Right hindlimb (tissue), 1 donor: Measurements from ENCODE around the gene PEX11A.
"Not testable (repeated sequence)": the region's sequence is repeated elsewhere in the genome, so short reads cannot be mapped to it uniquely, and the experiment has no call there.

Experiments used
- DNase-seq: peaks from one replicate; pipeline ENCODE4 v3.0.0-alpha.2; 2018

Gene PEX11A

DNA sequence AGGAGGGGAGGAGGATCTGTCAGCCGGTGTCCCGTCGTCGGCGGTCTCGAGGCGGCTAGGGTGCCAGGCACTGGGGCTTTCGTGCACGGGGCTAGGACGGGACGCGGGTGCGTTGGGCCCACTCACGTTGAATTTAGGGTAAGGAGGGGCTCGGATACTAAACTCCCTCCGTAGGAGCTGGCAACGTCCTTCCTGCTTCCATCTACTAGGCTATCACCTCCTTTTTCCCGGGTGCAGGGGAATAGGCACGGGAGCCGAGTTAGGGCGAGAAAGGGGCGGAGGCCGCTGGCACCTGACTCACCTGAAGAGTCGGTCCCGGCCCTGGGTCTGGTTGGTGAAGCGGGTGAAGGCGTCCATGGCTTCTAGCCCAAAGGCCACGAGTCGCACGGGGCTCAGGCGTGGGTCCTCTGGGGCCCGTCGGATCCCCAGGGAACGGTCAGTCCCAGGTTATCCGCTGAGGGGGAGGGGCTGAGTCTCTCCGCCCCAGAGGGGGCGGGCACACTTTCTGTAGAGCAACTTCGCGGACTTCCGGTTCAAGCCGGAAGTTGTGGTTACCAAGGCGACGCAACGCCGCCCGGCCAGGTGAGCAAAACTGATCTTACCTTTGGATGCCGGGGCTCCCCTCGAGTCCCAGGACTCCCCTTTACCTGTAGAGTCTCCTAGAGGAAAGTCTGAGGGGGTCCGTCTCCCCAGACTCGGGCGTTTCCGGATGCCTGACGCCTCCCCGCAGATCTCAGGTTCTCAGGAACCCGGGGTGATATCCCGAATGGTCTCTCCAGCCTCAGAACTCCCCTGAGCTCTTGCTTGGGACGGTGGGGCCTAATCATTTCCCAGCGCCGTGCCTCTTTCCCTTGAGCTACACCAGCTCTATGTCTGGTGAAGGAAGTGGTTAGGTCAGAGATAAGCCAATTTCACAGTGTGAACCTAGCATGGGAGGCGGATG, at the start of gene PEX11A, which contains the start of gene WDR93:
Gene PEX11A (minus strand): TSS at position 479 of the 943 bp plus-strand sequence. CDS start 122 bp downstream, at position 357.
Gene WDR93 (plus strand): TSS at position 536 of the 943 bp plus-strand sequence. CDS start 10,936 bp downstream, outside the sequence.
- DNase-seq, result peak; percentile 81

- DNase-seq, result peak; percentile 64
Measured at GRCh38 chr15:89740137-89740536, 49.6 kb upstream of the PEX11A start.

GRCh38 chr15:89735773-89736172, 45.2 kb upstream of the PEX11A start:
- DNase-seq, result no peak

GRCh38 chr15:89732451-89733172, 42.1 kb upstream of the PEX11A start:
- no peak for DNase-seq

- no peak for DNase-seq
Measured at GRCh38 chr15:89731275-89731674, 40.7 kb upstream of the PEX11A start.

DNA sequence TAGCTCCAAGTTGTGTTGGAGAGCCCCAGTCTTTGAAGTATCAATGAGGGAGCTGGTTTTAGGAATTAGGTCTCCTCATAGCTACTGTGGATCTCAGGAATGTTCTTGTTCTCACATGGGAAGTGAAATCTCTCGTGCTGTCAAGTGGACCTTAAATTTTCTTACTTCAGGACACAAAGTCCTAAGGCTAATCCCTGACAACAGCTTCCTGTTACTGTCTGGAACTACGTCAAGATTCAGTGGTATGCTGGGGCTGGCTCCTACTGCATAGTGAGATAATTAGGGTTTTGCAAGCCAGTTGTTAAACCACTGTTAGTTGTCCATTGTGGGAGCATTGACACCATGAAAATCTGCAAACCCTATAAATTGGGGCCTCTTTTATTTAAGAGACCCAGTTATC, 37.7 kb upstream of the PEX11A start:
- no peak for DNase-seq

DNA sequence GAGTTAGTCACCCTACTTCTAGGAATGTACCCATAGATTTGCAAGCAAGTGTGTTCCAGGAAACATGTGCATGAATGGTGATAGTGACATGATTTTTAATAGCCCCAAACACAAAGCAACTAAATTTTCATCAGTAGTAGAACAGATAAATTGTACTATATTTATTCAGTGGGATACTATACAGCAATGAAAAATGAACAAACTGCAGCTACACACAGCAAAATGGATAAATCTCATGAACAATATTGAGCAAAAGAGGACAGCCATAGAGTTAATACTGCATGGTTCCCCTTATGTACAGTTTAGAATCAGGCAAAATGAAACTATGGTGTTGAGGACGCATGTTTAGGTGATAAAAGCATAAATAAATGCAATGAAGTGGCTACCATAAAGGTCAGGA, 34.5 kb upstream of the PEX11A start:
- DNase-seq, result no peak

GRCh38 chr15:89724621-89725020, 34.1 kb upstream of the PEX11A start:
- DNase-seq, result no peak

DNA sequence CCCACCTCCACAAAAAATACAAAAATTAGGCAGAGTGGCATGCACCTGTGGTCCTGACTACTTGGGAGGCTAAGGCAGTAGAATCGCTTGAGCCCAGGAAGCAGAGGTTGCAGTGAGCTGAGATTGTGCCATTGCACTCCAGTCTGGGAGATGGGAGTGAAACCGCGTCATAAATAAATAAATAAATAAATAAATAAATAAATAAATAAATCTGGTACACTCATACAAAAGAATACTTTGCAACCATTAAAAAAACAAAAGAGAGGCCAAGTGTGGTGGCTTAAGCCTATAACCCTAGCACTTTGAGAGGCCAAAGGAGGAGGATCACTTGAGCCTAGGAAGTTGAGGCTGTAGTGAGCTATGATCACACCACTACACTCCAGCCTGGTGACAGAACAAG, 32.5 kb upstream of the PEX11A start:
- no peak for DNase-seq

DNA sequence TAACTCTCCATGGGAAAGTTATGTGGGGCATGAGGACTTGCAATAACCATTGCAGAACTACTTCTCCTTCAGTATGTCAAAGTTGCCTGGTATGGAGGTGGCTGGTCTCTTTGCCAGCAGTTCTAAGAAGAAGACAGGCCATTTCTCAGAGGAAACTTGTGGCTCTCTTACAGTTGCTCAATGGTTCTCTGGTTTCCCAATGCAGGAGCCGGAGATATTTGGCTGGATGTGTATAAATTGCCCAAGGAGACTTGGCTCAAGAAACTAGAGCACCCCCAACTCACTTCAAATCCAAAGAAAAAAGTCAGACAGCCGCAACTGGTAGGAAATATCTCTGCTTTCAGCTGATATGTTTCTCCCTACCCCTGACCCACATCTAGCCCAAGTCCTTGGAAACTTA, 24.2 kb upstream of the PEX11A start:
- no peak for DNase-seq

DNA sequence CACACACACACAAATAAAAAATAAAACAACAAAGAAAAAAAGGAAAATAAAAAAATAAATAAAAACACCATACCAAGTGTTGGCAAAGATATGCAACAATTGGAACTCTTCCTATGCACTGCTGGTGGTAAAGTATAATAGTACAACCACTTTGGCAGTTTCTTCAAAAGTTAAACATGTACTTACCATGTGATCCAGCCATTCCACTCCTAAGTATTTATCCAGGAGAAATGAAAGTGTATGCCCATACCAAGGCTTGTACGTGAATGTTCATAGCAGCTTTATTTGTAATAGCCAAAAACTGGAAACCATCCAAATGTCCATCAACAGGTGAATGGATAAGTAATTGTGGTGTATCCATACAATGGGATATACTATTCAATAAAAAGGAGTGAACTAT, 17.0 kb upstream of the PEX11A start:
- DNase-seq, result no peak

DNA sequence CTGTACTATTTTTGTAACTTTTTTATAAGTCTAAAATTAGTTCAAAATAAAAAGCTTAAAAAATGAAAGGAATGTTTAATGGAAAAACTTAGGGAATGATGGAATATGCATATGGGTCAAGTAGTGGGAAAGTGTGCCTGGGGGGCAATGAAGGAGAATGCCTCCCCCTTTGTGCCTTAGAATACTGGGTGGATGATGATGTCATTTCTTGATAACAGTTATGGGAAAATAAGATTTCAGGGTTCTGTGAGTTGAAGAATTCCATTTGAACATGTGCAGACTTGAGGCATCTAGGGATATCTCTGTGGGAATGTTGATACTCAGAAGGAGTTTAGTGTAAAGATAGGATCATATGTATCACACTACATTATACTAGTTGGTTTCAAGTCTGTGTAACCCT, 13.9 kb upstream of the PEX11A start:
- DNase-seq, result no peak

- no peak for DNase-seq
Measured at GRCh38 chr15:89695198-89695597, 4.6 kb upstream of the PEX11A start.

GRCh38 chr15:89693696-89694095, 3.1 kb upstream of the PEX11A start:
- DNase-seq, result no peak

- DNase-seq, result no peak
Measured at GRCh38 chr15:89693091-89693490, 2.5 kb upstream of the PEX11A start.

DNA sequence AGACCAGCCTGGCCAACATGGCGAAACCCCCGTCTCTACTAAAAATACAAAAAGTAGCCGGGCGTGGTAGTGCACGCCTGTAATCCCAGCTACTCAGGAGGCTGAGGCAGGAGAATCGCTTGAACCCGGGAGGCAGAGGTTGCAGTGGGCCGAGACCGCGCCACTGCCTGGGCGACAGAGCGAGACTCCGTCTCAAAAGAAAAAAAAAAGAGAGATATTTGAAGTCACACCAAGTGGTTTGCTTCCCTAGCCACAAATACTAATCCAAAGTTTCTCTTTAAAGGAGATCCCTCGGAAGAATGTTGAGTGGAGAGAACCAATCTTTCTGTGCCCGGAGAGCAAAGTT, 651 bp downstream of the PEX11A start:
- DNase-seq, result not testable (repeated sequence)

DNA sequence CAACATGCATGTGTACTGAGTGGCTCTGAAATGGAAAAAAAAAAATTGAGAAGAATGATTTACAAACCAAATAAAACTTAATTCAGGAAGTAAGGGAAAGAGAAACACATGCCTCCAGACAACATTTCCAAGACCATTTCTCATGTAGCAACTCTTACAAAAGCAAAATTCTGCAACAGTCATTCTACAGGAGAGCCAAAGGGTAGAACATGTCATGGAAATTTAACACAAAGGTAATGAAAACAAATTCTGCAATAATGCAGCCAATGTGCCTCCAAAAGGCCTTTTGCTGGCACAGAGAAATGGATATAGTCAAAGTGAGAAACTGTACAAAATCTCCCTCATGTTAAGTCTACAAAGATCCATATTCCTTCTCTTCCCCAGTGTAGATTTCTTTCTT, 4.0 kb downstream of the PEX11A start:
- DNase-seq, result no peak

DNA sequence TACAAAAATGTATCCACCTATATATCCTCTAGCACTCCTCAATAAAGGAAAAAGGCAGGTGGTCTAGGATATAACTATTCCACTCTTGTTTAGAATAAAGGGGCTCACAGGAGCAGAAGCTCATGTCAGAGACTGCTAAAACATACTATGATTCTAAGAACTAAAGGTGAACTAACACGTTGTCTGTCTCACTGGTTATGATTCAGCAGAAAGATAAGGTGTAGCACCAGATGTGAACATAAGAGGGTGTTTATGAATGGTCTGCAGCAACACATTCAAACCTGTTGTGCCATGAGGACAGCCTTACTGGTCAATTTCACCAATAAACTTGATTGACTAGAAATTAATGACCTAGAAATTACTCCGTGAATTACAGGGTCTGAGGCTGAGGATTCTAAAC, 4.6 kb downstream of the PEX11A start:
- DNase-seq, result no peak

DNA sequence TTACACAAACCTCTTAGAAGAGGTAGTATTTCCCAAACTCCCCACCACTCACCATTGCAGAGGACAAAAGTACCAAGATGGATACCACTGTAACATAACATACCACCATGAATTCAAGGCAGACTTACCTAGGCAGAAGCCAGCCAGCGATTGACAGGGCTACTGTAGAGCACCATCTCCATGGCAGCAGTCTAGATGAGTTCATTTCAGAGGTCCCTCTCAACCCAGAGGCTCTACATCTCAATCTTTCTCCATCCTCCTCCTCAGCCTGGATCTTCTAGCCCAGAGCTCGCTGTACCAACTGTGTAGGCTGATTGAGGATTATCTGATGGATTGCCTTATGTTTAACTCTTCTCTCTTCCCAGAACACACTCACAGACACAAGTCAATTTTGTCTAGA, 9.4 kb downstream of the PEX11A start:
- DNase-seq, result no peak

GRCh38 chr15:89680282-89680873, 10.2 kb downstream of the PEX11A start:
- DNase-seq, result no peak

- no peak for DNase-seq
Measured at GRCh38 chr15:89679212-89679611, 11.3 kb downstream of the PEX11A start, which contains the start of gene PLIN1. Gene PLIN1, minus strand, starts transcription at chr15:89679367. Its CDS starts 1,878 bp downstream, at chr15:89677489.

GRCh38 chr15:89677381-89677780, 13.2 kb downstream of the PEX11A start:
- DNase-seq, result no peak

- no peak for DNase-seq
Measured at GRCh38 chr15:89675606-89676005, 14.9 kb downstream of the PEX11A start.
